Measurements from ENCODE around the gene SCYL2. TPM values are rescaled to one million over a fixed set of nuclear protein-coding genes. Genes with fewer than 3 reads are reported as not detected.
"Not testable (repeated sequence)": the region's sequence is repeated elsewhere in the genome, so short reads cannot be mapped to it uniquely, and the experiment has no call there.

Gene SCYL2
- total and polyA plus RNA-seq, 2 experiments from 2014 or later: 15.0 to 57.5 TPM

GRCh38 chr12:100308138-100308537 is 41.2 kb downstream of the SCYL2 start:
- H3K27me3 Mint-ChIP-seq (ENCODE audit: insufficient read depth, low read depth, poor library complexity); H3K27ac Mint-ChIP-seq; ATAC-seq; H3K4me1 Mint-ChIP-seq; H3K4me3 ChIP-seq; H2AFZ ChIP-seq; H4K20me1 ChIP-seq (replicated peaks; ENCODE audit: insufficient read depth); H3K4me1 ChIP-seq (ENCODE audit: insufficient read depth); DNase-seq (ENCODE audit: low spot score); H3K79me2 ChIP-seq (replicated peaks; ENCODE audit: insufficient read depth); H3K27ac ChIP-seq (ENCODE audit: low read depth); H3K4me2 ChIP-seq; H3F3A ChIP-seq (replicated peaks; ENCODE audit: low read depth); H3K9me2 ChIP-seq (ENCODE audit: insufficient read depth); H3K4me3 Mint-ChIP-seq; H3K27me3 ChIP-seq (ENCODE audit: insufficient read depth): not testable (repeated sequence)
- H3K36me3 Mint-ChIP-seq (ENCODE audit: low read depth): peaks cover 60% of the 10 kb centered on the region
- H3K36me3 ChIP-seq (ENCODE audit: insufficient read depth): peaks cover 14% of the 10 kb centered on the region
- H3K9me3 Mint-ChIP-seq: peaks cover 43% of the 10 kb centered on the region

- Histone ChIP-seq H3F3A (replicated peaks; ENCODE audit: low read depth) (no peaks in the 10 kb centered on the region), H3K79me2 (replicated peaks; ENCODE audit: insufficient read depth) (no peaks in the 10 kb centered on the region), H3K27me3 (ENCODE audit: insufficient read depth) (no peaks in the 10 kb centered on the region), H3K9me2 (ENCODE audit: insufficient read depth) (no peaks in the 10 kb centered on the region), H3K36me3 (ENCODE audit: insufficient read depth) (peaks cover 4% of the 10 kb centered on the region; the same call in 1 of the 2 replicates), H4K20me1 (replicated peaks; ENCODE audit: insufficient read depth) (no peaks in the 10 kb centered on the region), H2AFZ (no peak overlapping the region), H3K4me3 (no peak overlapping the region), H3K4me2 (no peak overlapping the region), H3K27ac (ENCODE audit: low read depth) (no peak overlapping the region), H3K4me1 (ENCODE audit: insufficient read depth) (no peaks in the 10 kb centered on the region)
- H3K4me1 Mint-ChIP-seq: peaks cover 3% of the 10 kb centered on the region; the same call in 1 of the 3 replicates
- H3K27me3 Mint-ChIP-seq (ENCODE audit: insufficient read depth, low read depth, poor library complexity): no peaks in the 10 kb centered on the region
- no peak overlapping the region for H3K4me3 Mint-ChIP-seq
- peaks cover 34% of the 10 kb centered on the region for H3K36me3 Mint-ChIP-seq (ENCODE audit: low read depth)
- TF ChIP-seq ZNF462 (CRISPR knock-in tag; IDR thresholded peaks at IDR 0.05): no peak
- TF ChIP-seq EZH2 (IDR thresholded peaks at IDR 0.05; ENCODE audit: low read depth, unreplicated experiment): no peak
- TF ChIP-seq EZH2phosphoT487 (IDR thresholded peaks at IDR 0.05; ENCODE audit: unreplicated experiment): no peak
- TF ChIP-seq STAT1 (IDR thresholded peaks at IDR 0.05; ENCODE audit: unreplicated experiment): no peak
- TF ChIP-seq CREB1 (CRISPR knock-in tag; IDR thresholded peaks at IDR 0.05; ENCODE audit: low read depth): no peak
- TF ChIP-seq ZNF331 (CRISPR knock-in tag; IDR thresholded peaks at IDR 0.05; ENCODE audit: low read depth): no peak
- ATAC-seq: no peak
- H3K9me3 Mint-ChIP-seq: peaks cover 19% of the 10 kb centered on the region; the same call in 2 of the 3 replicates
- no peak overlapping the region for H3K27ac Mint-ChIP-seq
- DNase-seq (ENCODE audit: low spot score): no peak
These were observed 44.3 kb downstream of the SCYL2 start for GRCh38 chr12:100311317-100311716.

Measured in GM23338 (cell line).